Measurements from ENCODE around the gene NETO2.
"Not testable (repeated sequence)": the region's sequence is repeated elsewhere in the genome, so short reads cannot be mapped to it uniquely, and the experiment has no call there.

NETO2 gene

DNA sequence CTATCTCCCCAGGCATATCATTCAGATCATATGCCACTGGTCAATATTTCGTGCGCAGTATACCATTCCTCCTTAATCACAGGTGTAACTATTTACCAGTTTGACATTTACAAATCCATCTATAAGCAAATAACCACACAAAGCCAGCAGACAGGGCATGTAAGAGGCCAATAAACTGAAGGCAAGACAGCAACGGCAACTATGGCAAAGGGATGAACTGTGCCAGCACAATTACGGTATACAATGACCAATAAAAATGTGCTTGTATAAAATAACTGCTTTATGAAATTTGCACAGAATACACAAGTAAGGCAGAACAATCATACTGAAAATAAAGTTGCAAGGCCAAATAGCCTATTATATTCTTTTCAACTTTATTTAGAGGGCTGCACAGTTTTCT, 9.2 kb downstream of the NETO2 start:
- DNase-seq: no peak

DNA sequence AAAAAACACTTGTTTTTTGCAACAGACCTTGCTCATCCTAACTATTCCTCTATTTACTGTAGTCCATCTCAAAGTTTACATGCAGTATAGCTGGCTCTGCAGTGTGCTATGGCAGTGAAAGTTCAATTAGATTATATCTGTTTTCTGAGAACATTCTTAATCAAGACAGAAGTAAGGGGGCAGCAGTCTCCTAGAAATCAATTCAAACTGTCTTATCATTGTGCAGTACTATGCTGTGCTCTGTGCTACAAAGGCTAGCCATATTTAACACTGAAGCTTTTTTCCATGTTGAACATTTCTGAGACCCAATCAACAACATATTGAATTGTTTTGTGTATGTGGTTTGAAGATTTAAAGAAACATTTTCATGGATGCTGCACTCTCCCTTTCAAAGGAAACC, 11.4 kb downstream of the NETO2 start:
- DNase-seq: no peak

GRCh38 chr16:47129755-47130435, 13.8 kb downstream of the NETO2 start:
- no peak for DNase-seq

DNA sequence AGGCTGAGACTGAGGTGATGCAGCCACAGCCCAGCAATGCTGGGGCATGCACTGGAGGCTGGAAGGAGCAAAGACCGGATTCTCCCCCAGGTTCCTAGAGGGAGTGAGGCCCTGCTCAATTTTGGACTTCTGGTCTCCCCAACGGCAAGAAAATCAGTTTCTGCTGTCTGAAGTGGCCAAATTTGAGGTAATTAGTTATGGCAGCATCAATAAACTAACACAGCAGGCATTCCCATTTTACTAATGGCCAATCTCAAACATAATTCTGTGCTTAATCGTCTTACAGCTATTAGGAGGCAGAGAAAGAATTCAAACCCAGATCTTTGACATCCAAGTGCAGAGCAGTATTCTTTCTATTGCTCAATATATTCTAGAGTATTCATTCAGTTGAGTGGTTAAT, 16.2 kb downstream of the NETO2 start:
- no peak for DNase-seq

DNA sequence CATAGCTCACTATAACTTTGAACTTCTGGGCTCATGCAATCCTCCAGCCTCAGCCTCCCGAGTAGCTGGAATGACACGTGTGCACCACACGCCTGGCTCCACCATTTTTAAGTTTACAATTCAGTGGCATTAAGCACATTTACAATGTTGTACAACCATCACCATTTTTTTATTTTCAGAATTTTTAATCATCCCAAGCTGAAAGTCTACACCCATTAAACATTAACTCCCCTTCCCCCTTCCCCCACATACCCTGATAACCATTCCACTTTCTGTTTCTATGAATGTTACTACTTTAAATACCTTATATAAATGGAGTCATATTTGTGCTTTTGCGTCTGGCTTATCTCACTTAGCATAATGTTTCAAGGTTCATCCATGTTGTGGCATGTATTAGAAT, 18.0 kb downstream of the NETO2 start:
- DNase-seq: no peak

- DNase-seq: no peak
Measured at GRCh38 chr16:47113130-47113529, 30.6 kb downstream of the NETO2 start.

- no peak for DNase-seq
Measured at GRCh38 chr16:47110939-47111338, 32.8 kb downstream of the NETO2 start.

DNA sequence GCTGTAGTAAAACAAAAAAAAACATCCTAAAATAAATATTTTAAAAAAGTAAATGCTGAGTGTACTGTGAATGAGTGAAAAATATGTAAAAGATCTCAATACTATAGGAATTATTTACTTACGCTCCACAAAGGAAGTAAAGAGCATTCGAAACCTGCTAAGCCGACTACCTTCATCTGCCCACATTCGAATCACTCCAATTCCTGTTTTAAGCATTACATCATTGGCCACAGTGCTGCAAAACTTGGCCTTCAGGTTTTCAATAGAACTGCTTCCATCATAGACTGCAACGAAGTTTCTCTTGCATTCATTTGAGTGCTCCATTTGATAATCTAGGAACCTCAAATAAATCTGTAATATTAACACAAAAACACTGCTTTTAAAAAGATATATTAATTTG, 34.4 kb downstream of the NETO2 start:
- no peak for DNase-seq

DNA sequence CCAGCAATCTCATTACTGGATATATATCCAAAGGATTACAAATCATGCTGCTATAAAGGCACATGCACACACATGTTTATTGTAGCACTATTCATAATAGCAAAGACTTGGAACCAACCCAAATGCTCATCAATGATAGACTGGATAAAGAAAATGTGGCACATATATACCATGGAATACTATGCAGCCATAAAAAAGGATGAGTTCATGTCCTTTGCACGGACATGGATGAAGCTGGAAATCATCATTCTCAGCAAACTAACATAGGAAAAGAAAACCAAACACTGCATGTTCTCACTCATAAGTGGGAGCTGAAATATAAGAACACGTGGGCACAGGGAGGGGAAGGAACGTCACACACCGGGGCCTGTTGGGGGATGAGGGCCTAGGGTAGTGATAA, 40.8 kb downstream of the NETO2 start:
- DNase-seq: not testable (repeated sequence)

DNA sequence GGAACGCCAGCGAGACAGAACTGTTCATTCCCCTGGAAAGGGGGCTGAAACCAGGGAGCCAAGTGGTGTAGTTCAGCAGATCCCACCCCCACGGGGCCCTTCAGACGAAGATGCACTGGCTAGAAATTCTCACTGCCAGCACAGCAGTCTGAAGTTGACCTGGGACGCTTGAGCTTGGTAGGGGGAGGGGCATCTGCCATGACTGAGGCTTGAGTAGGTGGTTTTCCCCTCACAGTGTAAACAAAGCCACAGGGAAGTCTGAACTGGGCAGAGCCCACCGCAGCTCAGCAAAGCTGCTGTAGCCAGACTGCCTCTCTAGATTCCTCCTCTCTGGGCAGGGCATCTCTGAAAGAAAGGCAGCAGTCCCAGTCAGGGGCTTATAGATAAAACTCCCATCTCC, 46.6 kb downstream of the NETO2 start:
- not testable (repeated sequence) for DNase-seq

DNA sequence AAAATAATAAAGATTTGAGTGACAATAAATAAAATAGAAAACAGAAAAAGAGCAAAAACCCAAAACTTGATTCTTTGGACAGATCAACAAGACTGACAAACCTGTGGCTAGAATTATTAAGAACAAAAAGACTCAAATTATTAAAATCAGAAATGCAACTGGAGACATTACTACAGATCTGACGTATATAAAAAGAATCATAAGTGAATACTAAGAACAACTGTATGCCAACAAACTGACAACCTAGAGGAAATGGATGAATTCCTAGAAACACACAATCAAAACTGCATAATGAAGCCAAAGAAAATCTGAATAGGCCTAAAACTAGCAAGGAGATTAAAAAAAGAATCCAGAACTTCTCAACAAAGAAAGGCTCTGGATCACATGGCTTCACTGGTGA, 47.4 kb downstream of the NETO2 start:
- no peak for DNase-seq

- DNase-seq: no peak
Measured at GRCh38 chr16:47084198-47084597, 59.5 kb downstream of the NETO2 start.

GRCh38 chr16:47082099-47082865, 61.5 kb downstream of the NETO2 start:
- DNase-seq: no peak

GRCh38 chr16:47081115-47081514, 62.6 kb downstream of the NETO2 start:
- DNase-seq: no peak

DNA sequence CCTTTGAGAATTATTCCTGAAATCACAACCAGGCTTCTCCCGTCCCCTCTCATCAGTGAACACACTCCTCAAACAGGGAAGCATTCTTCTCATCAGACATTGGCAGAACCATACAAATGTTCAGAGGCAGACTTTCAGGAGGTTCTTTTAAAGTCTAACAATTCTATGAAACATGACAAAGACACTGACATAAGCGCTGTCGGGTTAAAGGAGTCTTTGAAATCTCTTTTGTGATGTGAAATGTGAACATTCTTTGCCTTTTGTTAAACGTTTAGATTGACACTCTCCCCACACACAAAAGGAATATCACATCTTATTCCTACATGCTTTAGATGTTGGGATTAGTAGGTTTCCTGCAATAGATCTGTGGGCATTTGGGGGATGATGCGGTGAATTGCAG, 63.9 kb downstream of the NETO2 start:
- no peak for DNase-seq

GRCh38 chr16:47073223-47074155, 70.3 kb downstream of the NETO2 start:
- DNase-seq: no peak

GRCh38 chr16:47072158-47072557, 71.6 kb downstream of the NETO2 start:
- DNase-seq: no peak

DNA sequence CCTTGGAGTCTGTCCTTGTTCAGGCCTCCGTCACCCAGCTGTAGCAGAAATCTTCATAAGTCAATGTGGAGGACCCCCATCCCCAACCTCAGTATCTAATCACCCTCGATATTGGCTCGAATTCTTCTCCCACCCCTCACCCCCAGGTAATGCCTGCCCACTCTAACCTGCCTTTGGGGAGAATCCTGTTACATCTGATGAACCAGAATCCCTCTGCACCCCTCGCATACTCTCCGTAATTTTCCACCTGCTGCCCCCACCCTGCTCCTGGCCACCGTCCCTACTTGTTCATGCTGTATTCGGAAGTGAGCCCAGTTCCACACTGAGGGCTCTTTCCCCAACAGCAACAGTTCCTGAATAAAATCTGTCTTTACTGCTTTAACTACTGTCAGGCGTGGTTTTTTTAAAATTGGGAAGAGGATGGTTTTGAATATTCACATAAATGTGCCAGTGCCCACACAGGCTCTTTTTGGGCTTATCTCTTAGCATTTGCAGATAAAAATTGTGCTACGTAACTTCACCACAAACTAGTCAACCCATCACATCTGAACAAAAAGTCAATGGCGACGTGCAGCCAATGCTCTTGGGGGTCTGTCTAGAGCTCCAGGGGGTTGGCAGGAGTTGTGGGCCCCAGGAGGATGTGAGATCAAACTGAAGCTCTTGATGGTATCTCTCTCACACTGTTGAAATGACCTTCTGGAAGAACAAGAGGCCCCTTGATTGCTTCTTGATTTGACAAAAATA, 73.7 kb downstream of the NETO2 start:
- DNase-seq: no peak

DNA sequence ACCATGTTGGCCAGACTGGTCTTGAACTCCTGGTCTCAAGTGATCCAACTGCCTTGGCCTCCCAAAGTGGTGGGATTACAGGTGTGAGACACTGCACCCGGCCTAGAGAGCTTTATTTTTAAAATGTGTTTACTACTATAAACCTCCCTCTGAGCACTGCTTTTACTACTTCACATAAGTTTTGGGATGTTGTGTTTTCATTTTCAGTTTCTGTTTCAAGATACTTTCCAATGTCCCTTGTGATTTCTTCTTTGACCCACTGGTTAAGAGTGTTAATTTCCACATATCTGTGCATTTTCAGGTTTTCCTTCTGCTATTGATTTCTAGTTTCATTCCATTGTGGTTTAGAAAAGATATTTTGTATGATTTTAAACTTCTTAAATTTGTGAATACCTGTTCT, 74.4 kb downstream of the NETO2 start:
- DNase-seq: no peak

- DNase-seq: no peak
Measured at GRCh38 chr16:47067203-47067602, 76.5 kb downstream of the NETO2 start.

GRCh38 chr16:47065766-47066688, 77.7 kb downstream of the NETO2 start:
- DNase-seq: no peak

GRCh38 chr16:47064775-47065174, 79.0 kb downstream of the NETO2 start:
- DNase-seq: no peak
